Measurements from ENCODE around the gene SRCAP.

SRCAP gene

DNA sequence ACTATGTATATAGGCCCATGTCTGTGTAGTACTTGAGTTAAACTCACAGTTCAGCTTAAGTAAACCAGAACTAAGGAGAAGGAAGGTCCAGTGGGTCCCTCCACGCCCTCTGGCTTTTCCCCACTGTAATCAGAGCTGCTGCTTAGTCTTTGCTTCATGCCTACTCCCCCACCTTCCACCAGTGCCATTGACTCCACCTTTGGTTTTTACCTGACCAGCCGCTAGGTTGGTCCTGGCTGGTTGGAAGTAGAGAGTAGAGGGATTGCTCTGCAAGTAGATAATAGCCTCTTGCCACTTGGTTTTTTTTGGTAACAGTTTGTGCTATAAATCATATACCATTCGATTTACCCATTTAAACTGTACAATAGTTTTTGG lies 26.4 kb downstream of the SRCAP start:
- H2AFZ ChIP-seq (ENCODE audit: low read length), result no peak overlapping the region
- peaks cover 96% of the 10 kb centered on the region for H3K36me3 ChIP-seq (ENCODE audit: insufficient read depth, low read length)
- TF ChIP-seq, protein P1, sequence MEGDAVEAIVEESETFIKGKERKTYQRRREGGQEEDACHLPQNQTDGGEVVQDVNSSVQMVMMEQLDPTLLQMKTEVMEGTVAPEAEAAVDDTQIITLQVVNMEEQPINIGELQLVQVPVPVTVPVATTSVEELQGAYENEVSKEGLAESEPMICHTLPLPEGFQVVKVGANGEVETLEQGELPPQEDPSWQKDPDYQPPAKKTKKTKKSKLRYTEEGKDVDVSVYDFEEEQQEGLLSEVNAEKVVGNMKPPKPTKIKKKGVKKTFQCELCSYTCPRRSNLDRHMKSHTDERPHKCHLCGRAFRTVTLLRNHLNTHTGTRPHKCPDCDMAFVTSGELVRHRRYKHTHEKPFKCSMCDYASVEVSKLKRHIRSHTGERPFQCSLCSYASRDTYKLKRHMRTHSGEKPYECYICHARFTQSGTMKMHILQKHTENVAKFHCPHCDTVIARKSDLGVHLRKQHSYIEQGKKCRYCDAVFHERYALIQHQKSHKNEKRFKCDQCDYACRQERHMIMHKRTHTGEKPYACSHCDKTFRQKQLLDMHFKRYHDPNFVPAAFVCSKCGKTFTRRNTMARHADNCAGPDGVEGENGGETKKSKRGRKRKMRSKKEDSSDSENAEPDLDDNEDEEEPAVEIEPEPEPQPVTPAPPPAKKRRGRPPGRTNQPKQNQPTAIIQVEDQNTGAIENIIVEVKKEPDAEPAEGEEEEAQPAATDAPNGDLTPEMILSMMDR (IDR thresholded peaks at IDR 0.05; ENCODE audit: low read length), result no peak
- TF ChIP-seq EZH2 (IDR thresholded peaks at IDR 0.05; ENCODE audit: borderline replicate concordance, low read length), result no peak
- no peaks in the 10 kb centered on the region for H3K9me3 ChIP-seq (ENCODE audit: low read length)
- H3F3A ChIP-seq (ENCODE audit: insufficient read depth, low read length), result no peaks in the 10 kb centered on the region
- no peak overlapping the region for H3K27ac ChIP-seq (ENCODE audit: low read depth, low read length, poor library complexity, severe bottlenecking)
- H3K4me3 ChIP-seq (ENCODE audit: low read depth, low read length, poor library complexity, severe bottlenecking), result no peak overlapping the region
- H3K9ac ChIP-seq (ENCODE audit: low read length), result no peak overlapping the region
- no peaks in the 10 kb centered on the region for H3K4me1 ChIP-seq (ENCODE audit: insufficient read depth, low read length, severe bottlenecking)
- no peaks in the 10 kb centered on the region for H4K20me1 ChIP-seq (ENCODE audit: insufficient read depth, low read length)
- no peaks in the 10 kb centered on the region for H3K79me2 ChIP-seq (ENCODE audit: insufficient read depth, low read length)
- H3K9me2 ChIP-seq (ENCODE audit: low read depth, low read length), result no peaks in the 10 kb centered on the region
- H3K4me2 ChIP-seq (ENCODE audit: low read length), result no peak overlapping the region
- no peaks in the 10 kb centered on the region for H3K27me3 ChIP-seq (ENCODE audit: insufficient read depth, low read length)

DNA sequence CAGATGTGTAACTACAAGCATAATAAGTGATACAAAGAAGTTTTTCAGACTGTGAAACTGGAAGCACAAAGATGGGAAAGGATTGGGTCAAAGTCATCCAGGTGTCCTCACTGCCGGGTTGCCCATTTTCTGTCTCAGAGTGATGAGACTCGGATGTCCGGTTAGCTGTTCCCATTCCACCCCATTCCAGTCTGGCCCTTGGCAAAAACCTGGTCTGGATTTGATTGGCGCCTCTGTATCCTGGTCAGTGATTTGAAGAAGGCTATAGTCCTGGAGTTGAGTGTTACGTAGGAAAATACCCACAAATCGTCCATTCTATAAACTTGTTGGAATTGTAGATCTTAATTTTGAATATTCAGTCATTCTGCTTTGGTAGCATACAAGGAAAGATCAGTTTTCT lies 29.4 kb downstream of the SRCAP start:
- H3K36me3 ChIP-seq (ENCODE audit: insufficient read depth, low read length), result peaks cover 89% of the 10 kb centered on the region
- no peaks in the 10 kb centered on the region for H3K27me3 ChIP-seq (ENCODE audit: insufficient read depth, low read length)
- H2AFZ ChIP-seq (ENCODE audit: low read length), result no peak overlapping the region
- no peaks in the 10 kb centered on the region for H3K79me2 ChIP-seq (ENCODE audit: insufficient read depth, low read length)
- H3K4me2 ChIP-seq (ENCODE audit: low read length), result no peak overlapping the region
- no peaks in the 10 kb centered on the region for H3K9me2 ChIP-seq (ENCODE audit: low read depth, low read length)
- H3K9me3 ChIP-seq (ENCODE audit: low read length), result no peaks in the 10 kb centered on the region
- no peaks in the 10 kb centered on the region for H3K4me1 ChIP-seq (ENCODE audit: insufficient read depth, low read length, severe bottlenecking)
- no peak for TF ChIP-seq EZH2 (IDR thresholded peaks at IDR 0.05; ENCODE audit: borderline replicate concordance, low read length)
- TF ChIP-seq, protein P1 (IDR thresholded peaks at IDR 0.05; ENCODE audit: low read length), result no peak
- no peak overlapping the region for H3K9ac ChIP-seq (ENCODE audit: low read length)
- H3K27ac ChIP-seq (ENCODE audit: low read depth, low read length, poor library complexity, severe bottlenecking), result no peak overlapping the region
- H3F3A ChIP-seq (ENCODE audit: insufficient read depth, low read length), result no peaks in the 10 kb centered on the region
- no peaks in the 10 kb centered on the region for H4K20me1 ChIP-seq (ENCODE audit: insufficient read depth, low read length)
- no peak overlapping the region for H3K4me3 ChIP-seq (ENCODE audit: low read depth, low read length, poor library complexity, severe bottlenecking)

DNA sequence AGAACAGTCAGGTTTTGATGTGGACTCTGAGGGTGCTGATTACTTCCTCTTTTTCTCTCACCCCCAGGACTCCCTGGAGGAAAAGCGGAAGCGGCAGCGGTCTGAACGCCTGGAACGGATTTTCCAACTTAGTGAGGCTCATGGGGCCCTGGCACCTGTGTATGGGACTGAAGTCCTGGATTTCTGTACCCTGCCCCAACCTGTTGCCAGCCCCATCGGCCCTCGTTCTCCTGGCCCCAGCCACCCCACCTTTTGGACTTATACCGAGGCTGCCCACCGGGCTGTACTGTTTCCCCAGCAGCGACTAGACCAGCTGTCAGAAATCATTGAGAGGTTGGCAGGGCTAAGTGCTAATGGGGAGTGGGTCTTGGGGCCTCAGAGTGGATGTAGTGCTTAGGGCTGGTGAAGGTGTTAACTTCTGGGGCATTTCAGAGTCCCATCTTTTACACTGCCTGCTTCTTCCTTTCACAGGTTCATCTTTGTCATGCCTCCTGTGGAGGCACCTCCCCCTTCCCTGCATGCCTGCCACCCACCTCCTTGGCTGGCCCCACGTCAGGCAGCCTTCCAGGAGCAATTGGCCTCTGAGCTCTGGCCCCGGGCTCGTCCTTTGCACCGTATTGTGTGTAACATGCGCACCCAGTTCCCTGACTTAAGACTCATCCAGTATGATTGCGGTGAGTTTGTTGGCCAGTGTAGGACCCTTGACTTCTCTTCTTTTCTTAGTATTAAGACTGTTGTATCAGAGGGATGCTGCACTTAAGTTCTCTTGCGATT lies 30.1 kb downstream of the SRCAP start:
- H3K79me2 ChIP-seq (ENCODE audit: insufficient read depth, low read length), result no peaks in the 10 kb centered on the region
- no peak overlapping the region for H3K4me2 ChIP-seq (ENCODE audit: low read length)
- no peaks in the 10 kb centered on the region for H3K27me3 ChIP-seq (ENCODE audit: insufficient read depth, low read length)
- no peak overlapping the region for H3K4me3 ChIP-seq (ENCODE audit: low read depth, low read length, poor library complexity, severe bottlenecking)
- no peak overlapping the region for H3K27ac ChIP-seq (ENCODE audit: low read depth, low read length, poor library complexity, severe bottlenecking)
- no peak overlapping the region for H2AFZ ChIP-seq (ENCODE audit: low read length)
- no peaks in the 10 kb centered on the region for H3K9me3 ChIP-seq (ENCODE audit: low read length)
- no peaks in the 10 kb centered on the region for H3F3A ChIP-seq (ENCODE audit: insufficient read depth, low read length)
- H3K9ac ChIP-seq (ENCODE audit: low read length), result no peak overlapping the region
- H3K4me1 ChIP-seq (ENCODE audit: insufficient read depth, low read length, severe bottlenecking), result no peaks in the 10 kb centered on the region
- no peaks in the 10 kb centered on the region for H4K20me1 ChIP-seq (ENCODE audit: insufficient read depth, low read length)
- peaks cover 89% of the 10 kb centered on the region for H3K36me3 ChIP-seq (ENCODE audit: insufficient read depth, low read length)
- no peaks in the 10 kb centered on the region for H3K9me2 ChIP-seq (ENCODE audit: low read depth, low read length)
- TF ChIP-seq EZH2 (IDR thresholded peaks at IDR 0.05; ENCODE audit: borderline replicate concordance, low read length), result no peak
- TF ChIP-seq, protein P1 (IDR thresholded peaks at IDR 0.05; ENCODE audit: low read length), result no peak

All from OCI-LY1 (cell line).